ENCODE results near the gene TUT4.

GRCh38 chr1:52559875-52560274 is 7.0 kb upstream of the TUT4 start:
- no peak for TF ChIP-seq EZH2 (IDR thresholded peaks at IDR 0.05; ENCODE audit: borderline replicate concordance)
- TF ChIP-seq CTCF (IDR thresholded peaks at IDR 0.05; ENCODE audit: poor library complexity), result no peak
- no peak for TF ChIP-seq EZH2phosphoT487 (IDR thresholded peaks at IDR 0.05; ENCODE audit: low read depth, severe bottlenecking, unreplicated experiment)
